Spleen (tissue), 11 donors: ENCODE results near the gene KSR1. TPM values are rescaled to one million over a fixed set of nuclear protein-coding genes. Genes with fewer than 3 reads are reported as not detected.

Experiments
- DNase-seq: peaks from one replicate; pipeline ENCODE4 v3.0.0-alpha.2; 2020
- H3K27ac ChIP-seq, 8 donors: fragments of 200-600 bp; sonication (generic) in 7 of 8; 1 replicate in 4 of 8; 2 replicates in 4 of 8; pipeline versions ENCODE4 v1.5.0 to v1.8.0; 2016 to 2021; ENCODE audit warnings: inconsistent platforms in 4 of 8, mild to moderate bottlenecking in 4 of 8, moderate library complexity in 1 of 8
- H3K27me3 ChIP-seq, 7 donors: fragments of 200-600 bp; sonication (generic) in 6 of 7; replicated peaks in 1 of 7; 1 replicate in 4 of 7; 2 replicates in 3 of 7; pipeline versions ENCODE4 v1.5.0 to v1.8.0; 2016 to 2021; ENCODE audit warnings: inconsistent platforms in 3 of 7, mild to moderate bottlenecking in 1 of 7
- H3K36me3 ChIP-seq, 6 donors: fragments of 200-600 bp; sonication (generic) in 5 of 6; 1 replicate in 4 of 6; 2 replicates in 2 of 6; pipeline versions ENCODE4 v1.5.0 to v1.8.0; 2016 to 2021; ENCODE audit warnings: inconsistent platforms in 2 of 6
- H3K4me1 ChIP-seq, 6 donors: fragments of 200-600 bp; sonication (generic) in 5 of 6; 1 replicate in 3 of 6; 2 replicates in 3 of 6; pipeline versions ENCODE4 v1.5.0 to v1.8.0; 2016 to 2021; ENCODE audit warnings: inconsistent platforms in 3 of 6
- H3K4me3 ChIP-seq, 8 donors: fragments of 200-600 bp; sonication (generic) in 7 of 8; 1 replicate in 4 of 8; 2 replicates in 4 of 8; pipeline versions ENCODE4 v1.5.0 to v1.8.0; 2016 to 2021; ENCODE audit warnings: inconsistent platforms in 4 of 8, mild to moderate bottlenecking in 4 of 8, moderate library complexity in 2 of 8
- H3K9me3 ChIP-seq, 8 donors: fragments of 200-600 bp; sonication (generic) in 7 of 8; 1 replicate in 4 of 8; 2 replicates in 4 of 8; pipeline versions ENCODE4 v1.5.0 to v1.8.0; 2016 to 2021; ENCODE audit warnings: inconsistent platforms in 4 of 8
- CTCF ChIP-seq, 11 experiments: fragments of 200-600 bp in 7 of 11; fragments of 450-650 bp in 4 of 11; sonication (generic) in 4 of 11; IDR thresholded peaks in 8 of 11; conservative IDR thresholded peaks in 3 of 11; 1 replicate in 7 of 11; 2 replicates in 4 of 11; pipeline versions ENCODE4 v1.4.0 to v1.8.0; 2016 to 2021; ENCODE audit warnings: antibody characterized with exemption in 11 of 11, inconsistent platforms in 4 of 11, mild to moderate bottlenecking in 1 of 11
- POLR2A ChIP-seq, 3 donors: fragments of 450-650 bp; IDR thresholded peaks; one replicate each; pipeline ENCODE4 v1.5.1; 2017; ENCODE audit warnings: antibody characterized with exemption in 3 of 3, mild to moderate bottlenecking in 1 of 3
- POLR2AphosphoS5 ChIP-seq, 3 donors: sonication (generic); formaldehyde crosslinking; IDR thresholded peaks; one replicate each; pipeline ENCODE4 v1.5.1; 2017; ENCODE audit warnings: antibody characterized with exemption in 3 of 3
- WGBS, 5 donors: extraction: QIAGEN DNeasy Blood & Tissue Kit in 3 of 5; methylation state at CpG; one replicate each; pipeline versions ENCODE4 v1.1.5 to v1.1.7; 2013 to 2018; 5-methylcytosine and 5-hydroxymethylcytosine counted together
- intact Hi-C: fragments of 100-400 bp; cut with DNase I; formaldehyde crosslinking; loops from one replicate; pipeline ENCODE4 v1.15.0; 2023; ENCODE audit warnings: low total_unique reads
- polyA plus RNA-seq, 3 donors: library from polyadenylated mRNA; stranded (reverse); fragments of 200-250 nt; gene quantifications; one replicate each; pipeline ENCODE4 v1.2.1, GENCODE V29; 2013
- total RNA-seq, 7 donors: library from RNA; depleted of rRNA in 3 of 7; stranded (reverse); fragments of >200 nt in 3 of 7; fragmentation: NEBNext Ultra II Directional in 4 of 7; extraction: Animal tissue kit (Norgen Biotek cat#: 25700) in 4 of 7; gene quantifications; one replicate each; pipeline versions ENCODE4 v1.1.0 to v1.2.1, GENCODE V29; 2016 to 2021
- donor health status: healthy with polysubstance abuse.
- donor health status: DM: no; HTN: no; CAD: no; lungs with moderate emphysema.
- donor health status: DM: no; HTN: no; CAD: no.
- donor health status: Bipolar disorder and iron deficiency.
- donor health status: healthy.
- donor health status: DM: no; HTN: no; CAD: no.
- donor health status: DM: yes; HTN: yes; CAD: no.

The KSR1 gene
- total and polyA plus RNA-seq, 10 donors: 6.4 to 100 (median 46.0) TPM

DNA sequence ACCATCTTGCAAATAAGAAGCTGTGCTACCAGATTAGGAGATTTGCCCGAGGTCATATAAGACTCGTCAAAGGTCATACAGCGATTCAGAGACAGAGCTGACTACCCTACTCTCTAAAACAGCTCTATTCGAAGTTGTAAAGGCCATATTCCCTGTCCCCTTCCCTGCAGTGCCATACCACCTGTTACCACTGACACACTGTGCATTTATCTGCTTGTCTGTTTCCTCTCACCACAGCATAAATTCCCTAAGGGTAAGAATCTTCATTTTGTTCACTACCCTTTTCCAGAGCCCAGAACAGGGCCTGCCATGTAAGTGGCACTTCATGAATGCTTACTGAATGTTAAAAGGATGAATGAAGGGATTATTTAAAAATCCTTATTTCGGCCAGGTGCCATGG is 3.4 kb upstream of the KSR1 start:
- H3K27ac ChIP-seq: no peak overlapping the region
- no peaks in the 10 kb centered on the region for H3K9me3 ChIP-seq
- no peak overlapping the region for H3K4me3 ChIP-seq
- intact Hi-C loops: loop anchor here (10.0 kb wide), 2 partner anchors 98 to 142 kb away; no protein-coding TSS in a partner anchor
- 71 to 76% (median 73%) methylated on average over 5 of the region's 5 CpGs for WGBS, 5 donors
- H3K36me3 ChIP-seq: no peaks in the 10 kb centered on the region
- peaks cover 6 to 20% (median 16%) of the 10 kb centered on the region in 6 donors for H3K4me1 ChIP-seq
- TF ChIP-seq CTCF (IDR thresholded peaks at IDR 0.05 in 8 of 11, conservative IDR thresholded peaks at IDR 0.05 in 3 of 11): no peak
- no peak for TF ChIP-seq POLR2AphosphoS5 (IDR thresholded peaks at IDR 0.05)
- TF ChIP-seq POLR2A (IDR thresholded peaks at IDR 0.05): no peak
- no peak for DNase-seq
- H3K27me3 ChIP-seq: no peaks in the 10 kb centered on the region

GRCh38 chr17:27453471-27453870 is 2.8 kb upstream of the KSR1 start:
- no peaks in the 10 kb centered on the region for H3K36me3 ChIP-seq
- no peaks in the 10 kb centered on the region for H3K9me3 ChIP-seq
- no peak overlapping the region for H3K27ac ChIP-seq
- no peak for DNase-seq
- H3K4me3 ChIP-seq: no peak overlapping the region
- H3K4me1 ChIP-seq: peaks cover 6 to 26% (median 22%) of the 10 kb centered on the region in 6 donors
- intact Hi-C loops: loop anchor here (10.0 kb wide), 2 partner anchors 99 to 141 kb away; no protein-coding TSS in a partner anchor
- TF ChIP-seq POLR2A (IDR thresholded peaks at IDR 0.05): no peak
- no peak for TF ChIP-seq CTCF (IDR thresholded peaks at IDR 0.05 in 8 of 11, conservative IDR thresholded peaks at IDR 0.05 in 3 of 11)
- TF ChIP-seq POLR2AphosphoS5 (IDR thresholded peaks at IDR 0.05): no peak
- no peaks in the 10 kb centered on the region for H3K27me3 ChIP-seq
- 62 to 85% (median 66%) methylated on average over 2 of the region's 2 CpGs for WGBS, 5 donors

- Histone ChIP-seq H3K4me1 (peaks cover 6 to 32% (median 27%) of the 10 kb centered on the region in 6 donors), H3K9me3 (no peaks in the 10 kb centered on the region), H3K27me3 (no peaks in the 10 kb centered on the region), H3K4me3 (no peak overlapping the region), H3K27ac (no peak overlapping the region), H3K36me3 (no peaks in the 10 kb centered on the region)
- WGBS, 5 donors: 73 to 92% (median 83%) methylated on average over 4 of the region's 4 CpGs
- no peak for TF ChIP-seq POLR2A (IDR thresholded peaks at IDR 0.05)
- no peak for TF ChIP-seq CTCF (IDR thresholded peaks at IDR 0.05 in 8 of 11, conservative IDR thresholded peaks at IDR 0.05 in 3 of 11)
- TF ChIP-seq POLR2AphosphoS5 (IDR thresholded peaks at IDR 0.05): no peak
- no peak for DNase-seq
- intact Hi-C loops: loop anchor here (10.0 kb wide), 2 partner anchors 99 to 141 kb away; no protein-coding TSS in a partner anchor
Observed at GRCh38 chr17:27454089-27454488, 2.2 kb upstream of the KSR1 start.

GRCh38 chr17:27455236-27455913 is 873 bp upstream of the KSR1 start:
- H3K27me3 ChIP-seq: no peaks in the 10 kb centered on the region
- 35 to 45% (median 36%) methylated on average over 12 of the region's 12 CpGs for WGBS, 5 donors
- peaks cover 6 to 43% (median 31%) of the 10 kb centered on the region in 6 donors for H3K4me1 ChIP-seq
- no peak for TF ChIP-seq POLR2AphosphoS5 (IDR thresholded peaks at IDR 0.05)
- no peak for TF ChIP-seq CTCF (IDR thresholded peaks at IDR 0.05 in 8 of 11, conservative IDR thresholded peaks at IDR 0.05 in 3 of 11)
- no peak for TF ChIP-seq POLR2A (IDR thresholded peaks at IDR 0.05)
- peak overlapping the region; percentile 75 to 96 (median 84) for H3K4me3 ChIP-seq
- H3K36me3 ChIP-seq: no peaks in the 10 kb centered on the region
- no peak for DNase-seq
- no peaks in the 10 kb centered on the region for H3K9me3 ChIP-seq
- H3K27ac ChIP-seq: peak overlapping the region; percentile 35 to 88 (median 83)
- intact Hi-C loops: loop anchor here (10.0 kb wide), 2 partner anchors 101 to 139 kb away; no protein-coding TSS in a partner anchor
